Astrocyte of the spinal cord (primary cell): Measurements from ENCODE around the gene CREBL2.
"Not testable (repeated sequence)": the region's sequence is repeated elsewhere in the genome, so short reads cannot be mapped to it uniquely, and the experiment has no call there.

Source experiments
- DNase-seq: peaks from one replicate; pipeline ENCODE4 v3.0.0; 2011; ENCODE audit warnings: low read depth, low spot score
- H3K4me3 ChIP-seq: 2 replicates; pipeline ENCODE4 v1.5.1; 2011; ENCODE audit warnings: low read depth, mild to moderate bottlenecking, low read length, moderate library complexity
- CTCF ChIP-seq: IDR thresholded peaks from 2 replicates; pipeline ENCODE4 v1.5.1; 2012; ENCODE audit warnings: low read depth, mild to moderate bottlenecking, low read length, inconsistent platforms
- in situ Hi-C: cut with HindIII; loops from 2 replicates; pipeline ENCODE4 v1.10.0; 2017; ENCODE audit warnings: low sequenced_read_pairs

Gene CREBL2

GRCh38 chr12:12610711-12611110, 965 bp upstream of the CREBL2 start:
- in situ Hi-C loops = no loop called here
- DNase-seq = no peak
- H3K4me3 ChIP-seq = no peak overlapping the region

GRCh38 chr12:12612358-12612757, 682 bp downstream of the CREBL2 start:
- in situ Hi-C loops = no loop called here
- peak; percentile 78 for DNase-seq
- H3K4me3 ChIP-seq = peak overlapping the region; percentile 86
- TF ChIP-seq CTCF = no peak

More at GRCh38 chr12:12610711-12611110, 965 bp upstream of the CREBL2 start:
- TF ChIP-seq CTCF = no peak

- H3K4me3 ChIP-seq = no peak overlapping the region
Observed at GRCh38 chr12:12613344-12613743, 1.7 kb downstream of the CREBL2 start.

DNA sequence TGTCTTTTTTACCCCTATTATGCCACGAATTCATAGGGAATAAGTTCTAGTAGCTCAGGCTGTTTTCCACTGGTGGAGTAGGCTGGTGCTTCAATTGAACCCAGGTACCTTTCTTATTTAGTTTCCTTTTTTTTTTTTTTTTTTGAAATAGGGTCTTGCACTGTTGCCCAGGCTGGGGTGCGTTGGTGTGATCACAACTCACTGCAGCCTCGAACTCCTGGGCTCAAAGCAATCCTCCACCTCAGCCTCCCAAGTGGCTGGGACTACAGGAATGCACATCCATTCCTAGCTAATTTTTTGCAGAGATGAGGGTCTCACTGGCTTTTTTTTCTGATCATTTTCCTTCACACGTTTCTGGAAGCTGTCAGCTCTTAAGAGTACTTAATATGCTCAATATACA, 2.7 kb downstream of the CREBL2 start:
- no peak for TF ChIP-seq CTCF
- in situ Hi-C loops = no loop called here

More at GRCh38 chr12:12613344-12613743, 1.7 kb downstream of the CREBL2 start:
- no peak for TF ChIP-seq CTCF
- no peak for DNase-seq
- in situ Hi-C loops = no loop called here

GRCh38 chr12:12616512-12617310, 5.0 kb downstream of the CREBL2 start:
- H3K4me3 ChIP-seq = no peak overlapping the region
- no peak for TF ChIP-seq CTCF
- DNase-seq = peak; percentile 7
- in situ Hi-C loops = no loop called here

More for the DNA sequence above, 2.7 kb downstream of the CREBL2 start:
- no peak for DNase-seq
- no peak overlapping the region for H3K4me3 ChIP-seq

- DNase-seq, in situ Hi-C loops: not testable (repeated sequence)
Observed at GRCh38 chr12:12618064-12618463, 6.4 kb downstream of the CREBL2 start.

DNA sequence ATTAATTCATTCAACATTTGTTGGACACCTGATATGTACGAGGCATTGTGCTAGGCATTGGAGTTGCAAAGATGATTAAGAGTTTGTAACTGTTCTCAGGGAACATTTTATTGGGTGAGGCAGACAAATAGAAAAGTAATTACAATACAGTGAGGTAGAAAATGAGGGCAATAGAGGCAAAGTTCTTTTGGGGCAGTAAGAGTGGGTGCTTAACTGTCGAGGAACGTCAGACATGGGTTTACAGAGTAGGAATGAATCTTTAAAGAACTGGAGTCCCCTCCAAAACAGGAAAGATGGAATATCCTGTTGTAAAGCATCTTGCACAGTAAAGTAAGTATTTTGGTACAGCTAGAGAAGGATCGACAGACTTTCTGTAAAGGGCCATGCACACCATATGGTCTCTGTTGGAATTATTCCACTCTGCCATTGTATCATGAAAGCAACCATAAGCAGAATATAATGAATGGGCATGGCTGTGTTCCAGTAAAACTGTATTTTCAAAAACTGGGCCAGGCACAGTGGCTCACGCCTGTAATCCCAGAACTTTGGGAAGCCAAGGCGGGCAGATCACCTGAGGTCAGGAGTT, 9.1 kb downstream of the CREBL2 start:
- no peak for DNase-seq
- in situ Hi-C loops = no loop called here
- no peak for TF ChIP-seq CTCF
- H3K4me3 ChIP-seq = no peak overlapping the region

More at GRCh38 chr12:12618064-12618463, 6.4 kb downstream of the CREBL2 start:
- not testable (repeated sequence) for H3K4me3 ChIP-seq
